Astrocyte (in vitro differentiated cells and primary cell): ENCODE data around the gene ZNF442. TPM values are rescaled to one million over a fixed set of nuclear protein-coding genes. Genes with fewer than 3 reads are reported as not detected.

Source experiments
- DNase-seq: peaks from one replicate; pipeline ENCODE4 v3.0.0-alpha.2; 2010; ENCODE audit warnings: low read depth
- FAIRE-seq: peaks from 2 replicates; lab custom pipeline; 2011; peaks lifted over from hg19 to GRCh38; lab: Jason Lieb, UNC
- H2AFZ ChIP-seq: 2 replicates; pipeline ENCODE4 v1.6.0; 2012; ENCODE audit warnings: low read depth, low read length, inconsistent platforms
- H3K27ac ChIP-seq: 2 replicates; pipeline ENCODE4 v1.5.1; 2011; ENCODE audit warnings: low read depth, low read length, inconsistent platforms
- H3K27me3 ChIP-seq: 2 replicates; pipeline ENCODE4 v1.6.0; 2011; ENCODE audit warnings: low read length, inconsistent platforms; ENCODE audit not compliant: insufficient read depth
- H3K36me3 ChIP-seq: 2 replicates; pipeline ENCODE4 v1.5.1; 2011; ENCODE audit warnings: low read length, inconsistent platforms; ENCODE audit not compliant: insufficient read depth
- H3K4me1 ChIP-seq: 2 replicates; pipeline ENCODE4 v1.5.1; 2011; ENCODE audit warnings: low read length, inconsistent platforms; ENCODE audit not compliant: insufficient read depth
- H3K4me2 ChIP-seq: 2 replicates; pipeline ENCODE4 v1.6.0; 2012; ENCODE audit warnings: low read length, inconsistent platforms
- H3K4me3 ChIP-seq: 2 replicates; pipeline ENCODE4 v1.5.1; 2011; ENCODE audit warnings: low read depth, mild to moderate bottlenecking, low read length, inconsistent platforms; ENCODE audit not compliant: insufficient read depth
- H3K79me2 ChIP-seq: 2 replicates; pipeline ENCODE4 v1.6.0; 2012; ENCODE audit warnings: mild to moderate bottlenecking, low read length, inconsistent platforms; ENCODE audit not compliant: insufficient read depth
- H3K9ac ChIP-seq: 2 replicates; pipeline ENCODE4 v1.6.0; 2012; ENCODE audit warnings: mild to moderate bottlenecking, low read length, inconsistent platforms
- H3K9me3 ChIP-seq: 2 replicates; pipeline ENCODE4 v1.5.1; 2012; ENCODE audit warnings: low read depth, mild to moderate bottlenecking, low read length, inconsistent platforms; ENCODE audit not compliant: insufficient read depth
- H4K20me1 ChIP-seq: 2 replicates; pipeline ENCODE4 v1.6.0; 2012; ENCODE audit warnings: low read length, inconsistent platforms; ENCODE audit not compliant: insufficient read depth
- H3K27ac Mint-ChIP-seq: one replicate; pipeline ENCODE4 v1.8.0; 2021; ENCODE audit warnings: mild to moderate bottlenecking, mixed read lengths; ENCODE audit not compliant: unreplicated experiment
- H3K27me3 Mint-ChIP-seq: one replicate; pipeline ENCODE4 v1.8.0; 2021; ENCODE audit warnings: low read depth, mixed read lengths; ENCODE audit not compliant: unreplicated experiment
- H3K36me3 Mint-ChIP-seq: one replicate; pipeline ENCODE4 v1.8.0; 2021; ENCODE audit warnings: low read depth, mixed read lengths; ENCODE audit not compliant: unreplicated experiment
- H3K4me1 Mint-ChIP-seq: one replicate; pipeline ENCODE4 v1.8.0; 2021; ENCODE audit warnings: low read depth, mixed read lengths; ENCODE audit not compliant: unreplicated experiment
- H3K4me3 Mint-ChIP-seq: one replicate; pipeline ENCODE4 v1.8.0; 2021; ENCODE audit warnings: mild to moderate bottlenecking, moderate library complexity, mixed read lengths; ENCODE audit not compliant: unreplicated experiment
- H3K9me3 Mint-ChIP-seq: one replicate; pipeline ENCODE4 v1.8.0; 2021; ENCODE audit warnings: mild to moderate bottlenecking, mixed read lengths; ENCODE audit not compliant: unreplicated experiment
- EZH2 ChIP-seq: IDR thresholded peaks from 2 replicates; pipeline ENCODE4 v1.6.1; 2012; ENCODE audit warnings: mild to moderate bottlenecking, low read length, inconsistent platforms; ENCODE audit not compliant: insufficient read depth
- total RNA-seq: library from RNA; stranded (reverse); gene quantifications from 2 replicates; pipeline ENCODE4 v1.2.1, GENCODE V29; 2021
- TF ChIP-seq, protein P1 (sequence below): IDR thresholded peaks from 2 replicates; pipeline ENCODE4 v1.5.1; 2011; ENCODE audit warnings: low read depth, mild to moderate bottlenecking, inconsistent platforms, low read length, moderate library complexity; ENCODE audit not compliant: insufficient read depth

ZNF442 gene
- total RNA-seq, 1 donor from 2014 or later = 0.95 TPM

DNA sequence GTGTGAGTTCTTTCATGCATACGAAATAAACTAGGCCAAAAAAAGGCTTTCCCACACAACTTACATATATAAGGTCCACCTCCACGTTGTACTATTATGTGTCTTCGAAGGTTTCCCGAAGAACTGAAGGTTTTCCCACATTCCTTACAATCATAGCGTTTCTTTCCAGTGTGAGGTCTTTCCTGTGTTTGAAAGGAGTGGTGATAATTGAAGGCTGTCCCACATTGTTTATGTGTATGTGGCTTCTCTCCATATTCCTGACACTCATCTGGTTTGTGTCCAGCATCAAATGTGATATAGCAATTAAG lies 14.6 kb downstream of the ZNF442 start:
- DNase-seq (no peak), FAIRE-seq (no peak)
- H3K9me3 Mint-ChIP-seq = peaks cover 33% of the 10 kb centered on the region
- H3K27ac Mint-ChIP-seq = no peak overlapping the region
- H3K4me3 ChIP-seq = no peak overlapping the region
- no peak overlapping the region for H3K4me3 Mint-ChIP-seq
- no peak overlapping the region for H3K27ac ChIP-seq
- no peaks in the 10 kb centered on the region for H4K20me1 ChIP-seq
- no peaks in the 10 kb centered on the region for H3K36me3 Mint-ChIP-seq
- no peaks in the 10 kb centered on the region for H3K27me3 Mint-ChIP-seq
- no peak overlapping the region for H3K9ac ChIP-seq
- H2AFZ ChIP-seq = no peak overlapping the region
- no peak for TF ChIP-seq EZH2
- TF ChIP-seq, protein P1, sequence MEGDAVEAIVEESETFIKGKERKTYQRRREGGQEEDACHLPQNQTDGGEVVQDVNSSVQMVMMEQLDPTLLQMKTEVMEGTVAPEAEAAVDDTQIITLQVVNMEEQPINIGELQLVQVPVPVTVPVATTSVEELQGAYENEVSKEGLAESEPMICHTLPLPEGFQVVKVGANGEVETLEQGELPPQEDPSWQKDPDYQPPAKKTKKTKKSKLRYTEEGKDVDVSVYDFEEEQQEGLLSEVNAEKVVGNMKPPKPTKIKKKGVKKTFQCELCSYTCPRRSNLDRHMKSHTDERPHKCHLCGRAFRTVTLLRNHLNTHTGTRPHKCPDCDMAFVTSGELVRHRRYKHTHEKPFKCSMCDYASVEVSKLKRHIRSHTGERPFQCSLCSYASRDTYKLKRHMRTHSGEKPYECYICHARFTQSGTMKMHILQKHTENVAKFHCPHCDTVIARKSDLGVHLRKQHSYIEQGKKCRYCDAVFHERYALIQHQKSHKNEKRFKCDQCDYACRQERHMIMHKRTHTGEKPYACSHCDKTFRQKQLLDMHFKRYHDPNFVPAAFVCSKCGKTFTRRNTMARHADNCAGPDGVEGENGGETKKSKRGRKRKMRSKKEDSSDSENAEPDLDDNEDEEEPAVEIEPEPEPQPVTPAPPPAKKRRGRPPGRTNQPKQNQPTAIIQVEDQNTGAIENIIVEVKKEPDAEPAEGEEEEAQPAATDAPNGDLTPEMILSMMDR = no peak
- H3K36me3 ChIP-seq = no peaks in the 10 kb centered on the region
- peaks cover 46% of the 10 kb centered on the region for H3K9me3 ChIP-seq
- H3K4me1 ChIP-seq = no peaks in the 10 kb centered on the region
- H3K79me2 ChIP-seq = no peaks in the 10 kb centered on the region
- no peaks in the 10 kb centered on the region for H3K27me3 ChIP-seq
- no peaks in the 10 kb centered on the region for H3K4me1 Mint-ChIP-seq
- H3K4me2 ChIP-seq = no peak overlapping the region

GRCh38 chr19:12350185-12350889 lies 15.1 kb downstream of the ZNF442 start:
- H2AFZ ChIP-seq = no peak overlapping the region
- no peaks in the 10 kb centered on the region for H3K79me2 ChIP-seq
- H3K27ac ChIP-seq = no peak overlapping the region
- no peaks in the 10 kb centered on the region for H3K4me1 Mint-ChIP-seq
- no peak overlapping the region for H3K4me3 Mint-ChIP-seq
- no peaks in the 10 kb centered on the region for H3K36me3 ChIP-seq
- no peak overlapping the region for H3K27ac Mint-ChIP-seq
- no peaks in the 10 kb centered on the region for H3K27me3 Mint-ChIP-seq
- no peaks in the 10 kb centered on the region for H3K4me1 ChIP-seq
- H3K9me3 Mint-ChIP-seq = peaks cover 33% of the 10 kb centered on the region
- no peak for FAIRE-seq
- H4K20me1 ChIP-seq = no peaks in the 10 kb centered on the region
- no peaks in the 10 kb centered on the region for H3K27me3 ChIP-seq
- H3K4me3 ChIP-seq = no peak overlapping the region
- H3K36me3 Mint-ChIP-seq = no peaks in the 10 kb centered on the region
- H3K9me3 ChIP-seq = peaks cover 48% of the 10 kb centered on the region
- no peak overlapping the region for H3K4me2 ChIP-seq
- no peak for DNase-seq
- TF ChIP-seq, protein P1 = no peak
- no peak for TF ChIP-seq EZH2
- no peak overlapping the region for H3K9ac ChIP-seq

- H3K9ac ChIP-seq = no peak overlapping the region
- FAIRE-seq (no peak), DNase-seq (no peak)
- TF ChIP-seq EZH2 = no peak
- TF ChIP-seq, protein P1 = no peak
- no peaks in the 10 kb centered on the region for H3K27me3 ChIP-seq
- Mint-ChIP-seq H3K27me3 (no peaks in the 10 kb centered on the region), H3K4me1 (no peaks in the 10 kb centered on the region), H3K4me3 (no peak overlapping the region), H3K36me3 (no peaks in the 10 kb centered on the region), H3K9me3 (peaks cover 37% of the 10 kb centered on the region), H3K27ac (no peak overlapping the region)
- H2AFZ ChIP-seq = no peak overlapping the region
- H3K4me1 ChIP-seq = no peaks in the 10 kb centered on the region
- no peak overlapping the region for H3K27ac ChIP-seq
- H3K9me3 ChIP-seq = peaks cover 41% of the 10 kb centered on the region
- H3K79me2 ChIP-seq = no peaks in the 10 kb centered on the region
- no peaks in the 10 kb centered on the region for H4K20me1 ChIP-seq
- no peak overlapping the region for H3K4me3 ChIP-seq
- no peak overlapping the region for H3K4me2 ChIP-seq
- no peaks in the 10 kb centered on the region for H3K36me3 ChIP-seq
Measured at GRCh38 chr19:12346896-12347295, 18.6 kb downstream of the ZNF442 start.
